ENCODE measurements around the gene COL4A2.
"Not testable (repeated sequence)": the region's sequence is repeated elsewhere in the genome, so short reads cannot be mapped to it uniquely, and the experiment has no call there.

Gene COL4A2

GRCh38 chr13:110496281-110496680, 189.2 kb downstream of the COL4A2 start:
- no peak for DNase-seq (ENCODE audit: low read depth in 2 of 2)

GRCh38 chr13:110497003-110497402, 189.9 kb downstream of the COL4A2 start:
- no peak for DNase-seq (ENCODE audit: low read depth in 2 of 2)

GRCh38 chr13:110497896-110498295, 190.8 kb downstream of the COL4A2 start:
- not testable (repeated sequence) for DNase-seq (ENCODE audit: low read depth in 2 of 2)

DNA sequence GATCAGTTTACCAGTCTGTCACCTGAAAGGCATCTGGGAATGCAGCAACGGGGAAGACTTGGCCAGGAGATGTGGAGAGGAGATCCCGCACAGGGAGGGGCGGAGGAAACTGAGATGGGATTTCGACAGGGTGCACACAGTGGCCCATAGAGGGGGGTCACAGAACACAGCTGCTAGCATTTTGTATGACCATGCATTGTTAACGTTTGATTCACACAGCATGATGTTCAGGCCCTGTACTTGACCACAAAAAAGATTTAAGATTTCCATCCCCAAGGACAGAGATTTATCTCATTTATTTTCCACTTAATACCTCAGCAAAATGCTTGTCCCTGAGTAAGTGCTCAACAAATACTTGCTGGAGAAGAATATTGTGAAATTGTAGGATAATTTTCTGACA, 191.2 kb downstream of the COL4A2 start:
- DNase-seq (ENCODE audit: low read depth in 2 of 2): no peak

DNA sequence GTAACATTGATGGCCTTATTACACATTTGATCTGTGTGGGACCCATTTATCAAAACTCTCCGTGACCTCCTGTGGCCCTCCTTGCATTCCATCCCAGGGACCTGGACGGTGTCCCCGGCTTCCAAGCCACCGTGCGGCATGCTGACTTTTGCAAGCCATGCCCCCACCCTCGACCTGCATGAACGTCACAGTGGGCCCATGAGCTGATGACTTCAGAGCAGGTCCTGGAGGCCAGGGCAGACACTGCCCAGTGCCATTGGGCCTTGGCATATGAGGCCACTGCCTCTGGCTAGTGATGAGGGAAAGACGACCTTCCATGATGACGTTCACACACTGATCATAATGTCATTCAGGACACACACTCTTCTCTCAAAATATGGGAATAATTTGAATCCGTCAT, 191.7 kb downstream of the COL4A2 start:
- no peak for DNase-seq (ENCODE audit: low read depth in 2 of 2)

DNA sequence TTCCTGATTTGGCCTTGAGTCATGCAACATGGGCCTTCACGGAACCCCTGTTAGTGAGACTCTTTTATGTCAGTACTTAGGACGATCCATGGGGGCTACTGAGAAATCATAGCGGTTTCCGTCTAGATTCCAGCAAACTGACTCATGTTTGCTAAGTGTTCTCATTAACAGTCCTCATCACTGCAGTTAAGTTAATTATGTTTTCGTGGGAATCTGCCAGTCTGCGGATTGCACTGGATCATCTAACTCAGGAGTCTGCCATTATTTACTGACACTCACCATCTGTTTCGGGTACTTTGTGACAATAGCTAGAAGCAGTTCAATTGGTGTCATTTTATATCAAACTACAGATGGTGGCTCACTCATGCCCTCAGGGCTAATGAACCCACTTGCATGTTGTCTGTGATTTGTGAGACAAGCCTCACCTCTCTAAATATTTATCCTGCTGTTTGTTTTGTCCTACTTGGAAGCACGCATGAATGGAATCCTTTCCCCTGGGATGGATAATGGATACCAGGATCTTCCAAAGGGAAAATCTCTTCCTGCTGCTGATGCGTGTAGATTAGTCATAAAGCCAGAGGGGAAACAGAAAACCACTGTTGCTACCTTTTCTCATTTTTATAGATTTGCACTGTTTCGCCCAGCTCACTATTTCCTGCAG, 192.7 kb downstream of the COL4A2 start:
- DNase-seq (ENCODE audit: low read depth in 2 of 2): peak; percentile 67

DNA sequence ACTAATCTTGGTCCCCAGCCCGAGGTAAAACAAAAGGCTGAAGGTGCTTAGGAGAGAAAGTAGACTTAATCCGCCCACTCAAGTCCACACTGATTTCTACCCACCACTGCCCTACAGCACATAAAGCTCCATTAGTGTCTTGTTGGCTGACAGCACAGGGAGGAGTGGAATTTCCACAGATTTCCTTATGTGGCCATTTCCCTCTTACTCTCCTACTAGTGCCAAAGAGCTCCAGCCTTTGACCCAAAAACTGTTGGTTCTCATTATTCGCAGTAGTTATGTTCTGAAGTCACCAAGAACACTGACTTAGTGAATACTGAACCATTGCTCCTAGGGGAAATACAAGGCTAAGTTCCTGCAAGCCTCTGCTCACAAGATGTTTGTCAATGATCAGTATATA, 193.3 kb downstream of the COL4A2 start:
- no peak for DNase-seq (ENCODE audit: low read depth in 2 of 2)

GRCh38 chr13:110501188-110501587, 194.1 kb downstream of the COL4A2 start:
- DNase-seq (ENCODE audit: low read depth in 2 of 2): no peak

- DNase-seq (ENCODE audit: low read depth in 2 of 2): no peak
These were observed 196.2 kb downstream of the COL4A2 start for GRCh38 chr13:110503037-110503901.

GRCh38 chr13:110503979-110504499, 197.0 kb downstream of the COL4A2 start:
- no peak for DNase-seq (ENCODE audit: low read depth in 2 of 2)

GRCh38 chr13:110505594-110505993, 198.5 kb downstream of the COL4A2 start:
- DNase-seq (ENCODE audit: low read depth in 2 of 2): no peak

- no peak for DNase-seq (ENCODE audit: low read depth in 2 of 2)
These were observed 199.3 kb downstream of the COL4A2 start for GRCh38 chr13:110506396-110506795.

GRCh38 chr13:110506859-110507566, 199.9 kb downstream of the COL4A2 start:
- no peak for DNase-seq (ENCODE audit: low read depth in 2 of 2)

DNA sequence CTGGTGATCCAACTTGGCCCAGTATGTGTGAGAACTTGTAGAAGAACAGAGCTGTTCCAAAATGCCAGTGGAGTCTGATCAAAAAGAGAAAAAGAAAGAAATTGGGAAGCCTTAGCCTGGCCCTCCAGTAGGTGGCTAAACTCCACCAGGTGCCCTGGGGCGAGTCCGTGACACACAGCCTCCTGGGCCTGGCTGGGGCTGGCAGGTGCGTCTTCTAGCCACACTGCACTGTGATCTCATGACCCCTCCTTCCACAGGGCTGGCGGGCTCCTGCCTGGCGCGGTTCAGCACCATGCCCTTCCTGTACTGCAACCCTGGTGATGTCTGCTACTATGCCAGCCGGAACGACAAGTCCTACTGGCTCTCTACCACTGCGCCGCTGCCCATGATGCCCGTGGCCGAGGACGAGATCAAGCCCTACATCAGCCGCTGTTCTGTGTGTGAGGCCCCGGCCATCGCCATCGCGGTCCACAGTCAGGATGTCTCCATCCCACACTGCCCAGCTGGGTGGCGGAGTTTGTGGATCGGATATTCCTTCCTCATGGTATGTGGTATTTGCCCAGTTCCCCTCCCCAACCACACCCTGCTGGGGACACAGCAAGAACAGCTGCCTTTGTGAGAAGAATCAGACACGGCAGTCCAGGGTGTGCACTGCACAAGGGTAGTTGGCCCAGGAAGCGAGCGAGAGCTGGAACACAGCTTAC, 200.7 kb downstream of the COL4A2 start:
- no peak for DNase-seq (ENCODE audit: low read depth in 2 of 2)

DNA sequence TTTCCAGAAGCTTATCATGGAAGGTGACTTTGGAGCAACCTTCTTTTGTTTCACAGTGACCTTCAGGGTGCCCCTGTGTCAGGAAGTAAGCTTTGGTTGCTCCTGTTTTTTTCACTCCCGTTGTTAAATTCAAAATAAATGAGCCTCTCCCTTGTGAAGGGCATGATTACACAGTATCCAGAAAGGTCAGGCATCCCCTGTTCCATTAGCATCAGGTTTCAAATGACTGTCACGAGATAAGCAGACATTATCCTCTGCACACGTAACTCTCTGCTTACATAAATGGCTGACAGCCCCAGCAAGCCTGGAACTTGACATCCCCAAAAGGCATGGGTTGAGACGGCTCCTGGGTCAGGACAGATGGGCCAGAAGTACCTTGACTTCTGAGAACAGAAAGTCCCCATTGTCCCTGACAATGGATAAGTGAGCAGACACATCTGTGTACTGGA, 202.4 kb downstream of the COL4A2 start:
- no peak for DNase-seq (ENCODE audit: low read depth in 2 of 2)

- DNase-seq (ENCODE audit: low read depth in 2 of 2): no peak
These were observed 203.1 kb downstream of the COL4A2 start for GRCh38 chr13:110509971-110510786.

- DNase-seq (ENCODE audit: low read depth in 2 of 2): no peak
These were observed 204.6 kb downstream of the COL4A2 start for GRCh38 chr13:110511509-110512181.

DNA sequence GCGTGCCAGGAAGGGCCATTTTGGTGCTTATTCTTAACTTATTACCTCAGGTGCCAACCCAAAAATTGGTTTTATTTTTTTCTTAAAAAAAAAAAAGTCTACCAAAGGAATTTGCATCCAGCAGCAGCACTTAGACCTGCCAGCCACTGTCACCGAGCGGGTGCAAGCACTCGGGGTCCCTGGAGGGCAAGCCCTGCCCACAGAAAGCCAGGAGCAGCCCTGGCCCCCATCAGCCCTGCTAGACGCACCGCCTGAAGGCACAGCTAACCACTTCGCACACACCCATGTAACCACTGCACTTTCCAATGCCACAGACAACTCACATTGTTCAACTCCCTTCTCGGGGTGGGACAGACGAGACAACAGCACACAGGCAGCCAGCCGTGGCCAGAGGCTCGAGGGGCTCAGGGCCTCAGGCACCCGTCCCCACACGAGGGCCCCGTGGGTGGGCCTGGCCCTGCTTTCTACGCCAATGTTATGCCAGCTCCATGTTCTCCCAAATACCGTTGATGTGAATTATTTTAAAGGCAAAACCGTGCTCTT, 205.2 kb downstream of the COL4A2 start:
- no peak for DNase-seq (ENCODE audit: low read depth in 2 of 2)

DNA sequence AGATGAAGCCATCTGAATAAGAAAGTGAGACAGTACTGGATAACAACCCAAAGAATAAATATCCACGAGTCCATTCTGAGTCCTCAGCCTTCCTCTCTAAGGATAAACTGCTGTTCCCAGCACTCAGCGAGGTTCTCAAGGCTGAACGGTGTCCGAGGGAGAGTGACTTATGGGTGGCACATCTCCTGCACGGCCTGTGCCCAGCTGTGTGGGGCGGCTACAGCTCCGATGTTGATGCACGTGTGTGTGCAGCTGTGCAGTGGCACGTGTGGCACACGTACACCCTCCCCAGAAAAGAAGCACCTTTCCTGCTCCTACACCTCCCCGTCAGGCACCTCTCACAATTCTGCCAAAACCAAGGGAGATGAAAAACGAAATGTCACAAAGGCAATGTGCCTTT, 209.4 kb downstream of the COL4A2 start:
- DNase-seq (ENCODE audit: low read depth in 2 of 2): no peak

All from fibroblast of skin of left quadriceps (primary cell).